HepG2 (cell line): ENCODE data around the gene SQSTM1. TPM values are rescaled to one million over a fixed set of nuclear protein-coding genes. Genes with fewer than 3 reads are reported as not detected.
A peak's percentile ranks its signal among the peaks of the same experiment; 100 is the strongest.

ENCODE experiments used
- ELF1 ChIP-seq: sonication (generic); formaldehyde crosslinking; IDR thresholded peaks from 2 replicates; pipeline ENCODE4 v1.4.0; 2020; ENCODE audit warnings: missing genetic modification reagents
- FOXM1 ChIP-seq: sonication (generic); formaldehyde crosslinking; IDR thresholded peaks from 2 replicates; pipeline ENCODE4 v1.5.0; 2020; ENCODE audit warnings: missing genetic modification reagents
- GATA4 ChIP-seq: sonication (generic); IDR thresholded peaks from 2 replicates; pipeline ENCODE4 v1.6.1; 2016; ENCODE audit warnings: antibody characterized with exemption, low read depth, borderline replicate concordance
- HNRNPLL ChIP-seq: fragments of 200-400 bp; formaldehyde crosslinking; IDR thresholded peaks from 2 replicates; pipeline ENCODE4 v1.6.1; 2017; ENCODE audit warnings: mild to moderate bottlenecking, low read depth, low read length; ENCODE audit not compliant: poor library complexity, severe bottlenecking
- HOXA3 ChIP-seq: sonication (generic); formaldehyde crosslinking; IDR thresholded peaks from 2 replicates; pipeline ENCODE4 v1.5.0; 2020; ENCODE audit warnings: missing genetic modification reagents
- JUND ChIP-seq: sonication (generic); formaldehyde crosslinking; IDR thresholded peaks from 2 replicates; pipeline ENCODE4 v1.8.0; 2022; ENCODE audit warnings: mild to moderate bottlenecking, missing genetic modification reagents
- KAT7 ChIP-seq: IDR thresholded peaks from 2 replicates; pipeline ENCODE4 v1.6.1; 2018; ENCODE audit warnings: borderline replicate concordance, missing compliant biosample characterization
- MTA3 ChIP-seq: sonication (generic); formaldehyde crosslinking; IDR thresholded peaks from 2 replicates; pipeline ENCODE4 v1.4.0; 2020; ENCODE audit warnings: missing genetic modification reagents
- MXI1 ChIP-seq: IDR thresholded peaks from 3 replicates; pipeline ENCODE4 v1.6.1; 2012; ENCODE audit warnings: low read depth, low read length, inconsistent platforms, borderline replicate concordance
- NFKBIZ ChIP-seq: IDR thresholded peaks from 2 replicates; pipeline ENCODE4 v1.6.1; 2018; ENCODE audit warnings: missing genetic modification reagents, missing compliant biosample characterization
- RFXAP ChIP-seq: sonication (generic); formaldehyde crosslinking; IDR thresholded peaks from 2 replicates; pipeline ENCODE4 v1.4.0; 2020; ENCODE audit warnings: missing genetic modification reagents, borderline replicate concordance
- SIX4 ChIP-seq: sonication (generic); formaldehyde crosslinking; IDR thresholded peaks from 2 replicates; pipeline ENCODE4 v1.4.0; 2020; ENCODE audit warnings: missing genetic modification reagents
- SNAI1 ChIP-seq: sonication (generic); formaldehyde crosslinking; IDR thresholded peaks from 2 replicates; pipeline ENCODE4 v1.5.0; 2020; ENCODE audit warnings: mild to moderate bottlenecking, missing genetic modification reagents, borderline replicate concordance
- SYNCRIP ChIP-seq: fragments of 200-400 bp; formaldehyde crosslinking; IDR thresholded peaks from 2 replicates; pipeline ENCODE4 v1.6.1; 2018; ENCODE audit warnings: mild to moderate bottlenecking, low read depth, low read length; ENCODE audit not compliant: insufficient read depth
- TCF12 ChIP-seq, 2 experiments: fragments of 450-650 bp in 1 of 2; sonication (generic) in 1 of 2; formaldehyde crosslinking in 1 of 2; IDR thresholded peaks; 2 replicates each; pipeline versions ENCODE4 v1.6.1 to v1.8.0; 2017 to 2022; ENCODE audit warnings: antibody characterized with exemption in 1 of 2, mild to moderate bottlenecking in 1 of 2, missing genetic modification reagents in 1 of 2, moderate library complexity in 1 of 2
- XBP1 ChIP-seq: sonication (generic); formaldehyde crosslinking; IDR thresholded peaks from 2 replicates; pipeline ENCODE4 v1.5.0; 2020; ENCODE audit warnings: missing genetic modification reagents
- ZBTB38 ChIP-seq: sonication (generic); formaldehyde crosslinking; IDR thresholded peaks from 2 replicates; pipeline ENCODE4 v1.5.1; 2020; ENCODE audit warnings: mild to moderate bottlenecking, missing genetic modification reagents
- ZEB1 ChIP-seq: IDR thresholded peaks from 2 replicates; pipeline ENCODE4 v1.6.1; 2012; ENCODE audit warnings: mild to moderate bottlenecking, low read depth, inconsistent platforms; ENCODE audit not compliant: insufficient replicate concordance
- ZFP36L1 ChIP-seq: sonication (generic); formaldehyde crosslinking; IDR thresholded peaks from 2 replicates; pipeline ENCODE4 v1.8.0; 2022; ENCODE audit warnings: mild to moderate bottlenecking, missing genetic modification reagents, moderate library complexity
- ZNF225 ChIP-seq: sonication (generic); formaldehyde crosslinking; IDR thresholded peaks from 2 replicates; pipeline ENCODE4 v1.4.0; 2020; ENCODE audit warnings: mild to moderate bottlenecking, missing genetic modification reagents
- ZNF282 ChIP-seq: fragments of 450-650 bp; IDR thresholded peaks from 2 replicates; pipeline ENCODE4 v1.6.1; 2018; ENCODE audit not compliant: partially characterized antibody
- ZNF354B ChIP-seq: sonication (generic); formaldehyde crosslinking; IDR thresholded peaks from 2 replicates; pipeline ENCODE4 v1.8.0; 2022; ENCODE audit warnings: mild to moderate bottlenecking, missing genetic modification reagents
- ZNF432 ChIP-seq: sonication (generic); formaldehyde crosslinking; IDR thresholded peaks from 2 replicates; pipeline ENCODE4 v1.5.0; 2020; ENCODE audit warnings: missing genetic modification reagents, mild to moderate bottlenecking, borderline replicate concordance
- ZNF629 ChIP-seq: sonication (generic); formaldehyde crosslinking; conservative IDR thresholded peaks from 2 replicates; pipeline ENCODE4 v1.5.0; 2020; ENCODE audit warnings: missing genetic modification reagents
- ZSCAN21 ChIP-seq: sonication (generic); formaldehyde crosslinking; IDR thresholded peaks from 2 replicates; pipeline ENCODE4 v1.8.0; 2022; ENCODE audit warnings: mild to moderate bottlenecking, missing genetic modification reagents, moderate library complexity, borderline replicate concordance
- polyA plus RNA-seq, 8 experiments: library from polyadenylated mRNA; depleted of rRNA in 3 of 8; stranded (reverse) in 7 of 8; unstranded in 1 of 8; fragments of >200 nt; fragmentation: Illumina TruSeq in 4 of 8; extraction: Trizol in 4 of 8; gene quantifications; 2 replicates each; pipeline versions ENCODE4 v1.2.1 to v1.2.3, GENCODE V29; 2011 to 2016; ENCODE audit warnings: low read depth in 4 of 8, missing spikeins in 1 of 8, mixed read lengths in 1 of 8; ENCODE audit not compliant: insufficient read depth in 1 of 8
- total RNA-seq, 5 experiments: library from RNA; depleted of rRNA; stranded (reverse); fragments of >200 nt; fragmentation: Illumina TruSeq; extraction: Trizol; gene quantifications; 2 replicates each; pipeline ENCODE4 v1.2.3, GENCODE V29; 2016; ENCODE audit warnings: low read depth in 1 of 5
- TF ChIP-seq, protein P1 (sequence below): sonication (generic); formaldehyde crosslinking; conservative IDR thresholded peaks from 2 replicates; pipeline ENCODE4 v1.4.0; 2020; ENCODE audit warnings: missing genetic modification reagents
- TF ChIP-seq, protein P2 (sequence below): sonication (generic); formaldehyde crosslinking; IDR thresholded peaks from 2 replicates; pipeline ENCODE4 v1.4.0; 2020; ENCODE audit warnings: missing genetic modification reagents, borderline replicate concordance
- TF ChIP-seq, protein P3 (sequence below): sonication (generic); formaldehyde crosslinking; IDR thresholded peaks from 2 replicates; pipeline ENCODE4 v1.4.0; 2020; ENCODE audit warnings: missing genetic modification reagents; ENCODE audit errors: not compliant biosample characterization

SQSTM1 gene
- total and polyA plus RNA-seq, 2 of the 13 experiments (the other 11 are each of a cell fraction or from before 2014, with no cell fraction given): 90.9 to 160 TPM

DNA sequence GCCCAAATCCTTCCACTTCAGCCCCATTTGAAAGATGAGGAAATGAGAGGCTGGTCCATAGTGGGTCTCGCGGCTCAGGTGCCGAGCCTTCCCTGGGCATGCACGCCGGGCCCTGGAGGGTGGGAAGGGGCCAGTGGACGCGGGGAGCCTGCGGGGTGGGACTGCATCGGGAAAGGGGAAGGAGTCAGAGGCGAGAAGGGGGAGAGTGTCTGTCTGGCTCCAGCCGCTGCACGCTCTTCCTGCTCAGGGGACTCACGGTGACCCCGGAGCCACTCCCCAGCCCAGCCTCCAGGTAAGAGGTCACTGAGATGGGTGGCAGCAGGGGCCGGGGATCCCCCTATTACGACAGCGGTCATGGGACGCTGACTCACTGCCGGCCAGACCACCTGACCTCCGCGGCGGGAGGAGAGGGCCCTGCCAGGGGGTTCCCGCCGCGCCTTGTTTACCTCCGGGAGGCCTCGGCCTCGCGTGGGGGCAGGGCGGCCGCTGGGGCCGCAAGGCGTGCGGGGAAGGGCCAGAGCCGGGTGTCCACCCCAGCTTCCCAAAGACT, 1.9 kb upstream of the SQSTM1 start (continued):
- TF ChIP-seq, protein P1, sequence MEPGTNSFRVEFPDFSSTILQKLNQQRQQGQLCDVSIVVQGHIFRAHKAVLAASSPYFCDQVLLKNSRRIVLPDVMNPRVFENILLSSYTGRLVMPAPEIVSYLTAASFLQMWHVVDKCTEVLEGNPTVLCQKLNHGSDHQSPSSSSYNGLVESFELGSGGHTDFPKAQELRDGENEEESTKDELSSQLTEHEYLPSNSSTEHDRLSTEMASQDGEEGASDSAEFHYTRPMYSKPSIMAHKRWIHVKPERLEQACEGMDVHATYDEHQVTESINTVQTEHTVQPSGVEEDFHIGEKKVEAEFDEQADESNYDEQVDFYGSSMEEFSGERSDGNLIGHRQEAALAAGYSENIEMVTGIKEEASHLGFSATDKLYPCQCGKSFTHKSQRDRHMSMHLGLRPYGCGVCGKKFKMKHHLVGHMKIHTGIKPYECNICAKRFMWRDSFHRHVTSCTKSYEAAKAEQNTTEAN (CRISPR knock-in tag): 0 out of 2 replicates have a peak, but pooled peaks have one; percentile 23
- TF ChIP-seq, protein P2, sequence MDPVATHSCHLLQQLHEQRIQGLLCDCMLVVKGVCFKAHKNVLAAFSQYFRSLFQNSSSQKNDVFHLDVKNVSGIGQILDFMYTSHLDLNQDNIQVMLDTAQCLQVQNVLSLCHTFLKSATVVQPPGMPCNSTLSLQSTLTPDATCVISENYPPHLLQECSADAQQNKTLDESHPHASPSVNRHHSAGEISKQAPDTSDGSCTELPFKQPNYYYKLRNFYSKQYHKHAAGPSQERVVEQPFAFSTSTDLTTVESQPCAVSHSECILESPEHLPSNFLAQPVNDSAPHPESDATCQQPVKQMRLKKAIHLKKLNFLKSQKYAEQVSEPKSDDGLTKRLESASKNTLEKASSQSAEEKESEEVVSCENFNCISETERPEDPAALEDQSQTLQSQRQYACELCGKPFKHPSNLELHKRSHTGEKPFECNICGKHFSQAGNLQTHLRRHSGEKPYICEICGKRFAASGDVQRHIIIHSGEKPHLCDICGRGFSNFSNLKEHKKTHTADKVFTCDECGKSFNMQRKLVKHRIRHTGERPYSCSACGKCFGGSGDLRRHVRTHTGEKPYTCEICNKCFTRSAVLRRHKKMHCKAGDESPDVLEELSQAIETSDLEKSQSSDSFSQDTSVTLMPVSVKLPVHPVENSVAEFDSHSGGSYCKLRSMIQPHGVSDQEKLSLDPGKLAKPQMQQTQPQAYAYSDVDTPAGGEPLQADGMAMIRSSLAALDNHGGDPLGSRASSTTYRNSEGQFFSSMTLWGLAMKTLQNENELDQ (CRISPR knock-in tag): 0 out of 2 replicates have a peak, but pooled peaks have one; percentile 46
- TF ChIP-seq ELF1 (CRISPR knock-in tag) (peak; percentile 78), FOXM1 (CRISPR knock-in tag) (no peak), ZEB1 (no peak), ZSCAN21 (CRISPR knock-in tag) (peak; percentile 8; the same call in 1 of the 2 replicates), SIX4 (CRISPR knock-in tag) (0 out of 2 replicates have a peak, but pooled peaks have one; percentile 50), MXI1 (peak; percentile 64; the same call in 2 of the 3 replicates), SNAI1 (CRISPR knock-in tag) (no peak), ZFP36L1 (CRISPR knock-in tag) (no peak), SYNCRIP (no peak), XBP1 (no peak), ZNF282 (no peak), ZNF225 (CRISPR knock-in tag) (no peak), ZNF354B (CRISPR knock-in tag) (0 out of 2 replicates have a peak, but pooled peaks have one; percentile 51), MTA3 (no peak), NFKBIZ (CRISPR knock-in tag) (peak; percentile 97), TCF12 (IDR thresholded peaks at IDR 0.05) (no peak), TCF12 (CRISPR knock-in tag; IDR thresholded peaks at IDR 0.05) (peak; percentile 72), RFXAP (CRISPR knock-in tag) (no peak; the same call in 1 of the 2 replicates), KAT7 (CRISPR knock-in tag) (peak; percentile 39; the same call in 1 of the 2 replicates), HNRNPLL (peak; percentile 35), GATA4 (peak; percentile 34; the same call in 1 of the 2 replicates), HOXA3 (CRISPR knock-in tag) (peak; percentile 88; the same call in 1 of the 2 replicates), ZNF629 (peak; percentile 83), ZNF432 (CRISPR knock-in tag) (no peak), JUND (peak; percentile 97), ZBTB38 (CRISPR knock-in tag) (peak; percentile 60)
- TF ChIP-seq, protein P3, sequence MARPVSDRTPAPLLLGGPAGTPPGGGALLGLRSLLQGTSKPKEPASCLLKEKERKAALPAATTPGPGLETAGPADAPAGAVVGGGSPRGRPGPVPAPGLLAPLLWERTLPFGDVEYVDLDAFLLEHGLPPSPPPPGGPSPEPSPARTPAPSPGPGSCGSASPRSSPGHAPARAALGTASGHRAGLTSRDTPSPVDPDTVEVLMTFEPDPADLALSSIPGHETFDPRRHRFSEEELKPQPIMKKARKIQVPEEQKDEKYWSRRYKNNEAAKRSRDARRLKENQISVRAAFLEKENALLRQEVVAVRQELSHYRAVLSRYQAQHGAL (CRISPR knock-in tag): no peak
